Testis (tissue), 3 donors: ENCODE measurements around the gene MLLT6. TPM values are rescaled to one million over a fixed set of nuclear protein-coding genes. Genes with fewer than 3 reads are reported as not detected.

Experiments used
- DNase-seq: peaks from one replicate; pipeline ENCODE4 v3.0.0-alpha.2; 2019
- H3K27ac ChIP-seq, 2 donors: fragments of 200-600 bp; sonication (generic); one replicate each; pipeline ENCODE4 v1.5.1; 2019
- H3K27me3 ChIP-seq: fragments of 200-600 bp; sonication (generic); one replicate; pipeline ENCODE4 v1.5.1; 2019
- H3K36me3 ChIP-seq: fragments of 200-600 bp; sonication (generic); one replicate; pipeline ENCODE4 v1.5.1; 2017; ENCODE audit warnings: low read depth; ENCODE audit errors: missing control alignments
- H3K4me1 ChIP-seq: fragments of 200-600 bp; sonication (generic); one replicate; pipeline ENCODE4 v1.5.1; 2019
- H3K4me3 ChIP-seq, 2 donors: fragments of 200-600 bp; sonication (generic); one replicate each; pipeline ENCODE4 v1.5.1; 2017 to 2019
- H3K9me3 ChIP-seq: fragments of 200-600 bp; sonication (generic); one replicate; pipeline ENCODE4 v1.5.1; 2017
- CTCF ChIP-seq, 3 experiments: fragments of 450-650 bp in 2 of 3; fragments of 200-600 bp in 1 of 3; sonication (generic) in 1 of 3; IDR thresholded peaks; one replicate each; pipeline ENCODE4 v1.5.1; 2016 to 2019; ENCODE audit warnings: antibody characterized with exemption in 3 of 3, mild to moderate bottlenecking in 2 of 3, moderate library complexity in 1 of 3
- POLR2A ChIP-seq: fragments of 450-650 bp; IDR thresholded peaks from one replicate; pipeline ENCODE4 v1.6.1; 2017; ENCODE audit warnings: antibody characterized with exemption, mild to moderate bottlenecking, moderate library complexity
- WGBS, 2 donors: methylation state at CpG; one replicate each; pipeline ENCODE4 v1.1.5; 2018; 5-methylcytosine and 5-hydroxymethylcytosine counted together
- intact Hi-C: fragments of 100-400 bp; cut with DNase I; formaldehyde crosslinking; loops from one replicate; pipeline ENCODE4 v1.15.1; 2023; ENCODE audit warnings: low total_unique reads
- polyA plus RNA-seq: library from polyadenylated mRNA; stranded (reverse); fragments of 350-450 nt; fragmentation: Illumina TruSeq; extraction: RNeasy Lipid Tissue Mini Kit (QIAGEN cat#74804); gene quantifications from one replicate; pipeline ENCODE4 v1.2.3, GENCODE V29; 2014; ENCODE audit warnings: low read depth, low replicate concordance; ENCODE audit not compliant: insufficient read depth
- total RNA-seq, 2 donors: library from RNA; depleted of rRNA; stranded (reverse); fragments of >200 nt; gene quantifications; one replicate each; pipeline ENCODE4 v1.2.3, GENCODE V29; 2016

MLLT6 gene
- total and polyA plus RNA-seq, 3 donors from 2014 or later, result 86.9 to 176 (median 157) TPM

DNA sequence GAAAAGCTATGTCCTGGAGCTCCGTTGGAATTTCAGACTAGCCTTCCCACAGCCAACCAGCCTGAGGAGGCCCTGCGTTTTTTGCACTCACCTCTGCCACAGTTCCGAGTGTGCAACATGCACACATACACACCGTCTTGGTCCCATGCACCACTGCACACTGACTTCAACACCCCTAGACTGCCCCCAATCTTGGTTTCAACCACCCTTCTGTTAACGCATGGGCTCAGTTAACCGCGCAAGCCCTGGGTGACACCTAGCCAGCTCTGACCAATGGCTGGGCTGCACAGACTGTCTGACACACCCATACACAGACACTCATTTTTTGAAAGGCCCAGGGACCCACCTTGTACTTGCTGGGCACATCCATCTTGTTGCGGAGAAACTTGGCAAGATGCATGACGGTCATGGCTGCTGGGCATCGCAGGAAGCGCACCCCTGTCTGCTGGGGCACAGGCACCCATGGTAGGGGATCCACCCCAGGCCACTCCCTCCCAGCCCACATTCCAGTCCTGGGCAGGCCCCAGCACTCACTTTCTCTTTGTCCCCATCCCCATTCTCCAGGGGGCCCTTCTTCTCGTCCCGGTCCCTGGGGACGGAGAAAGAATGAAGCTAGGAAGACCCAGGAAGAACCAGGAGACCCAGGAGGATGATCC lies 33.1 kb downstream of the MLLT6 start:
- H3K4me3 ChIP-seq, result no peak overlapping the region
- peaks cover 55% of the 10 kb centered on the region for H3K4me1 ChIP-seq
- H3K27me3 ChIP-seq, result no peaks in the 10 kb centered on the region
- intact Hi-C loops, result no loop called here
- H3K9me3 ChIP-seq, result no peaks in the 10 kb centered on the region
- H3K36me3 ChIP-seq, result no peaks in the 10 kb centered on the region
- no peak for DNase-seq
- H3K27ac ChIP-seq, result no peak overlapping the region
- WGBS, 2 donors, result 91 to 97% methylated on average over 14 of the region's 14 CpGs
- TF ChIP-seq CTCF (IDR thresholded peaks at IDR 0.05), result no peak
- TF ChIP-seq POLR2A, result no peak

GRCh38 chr17:38738686-38739085 lies 33.6 kb downstream of the MLLT6 start:
- H3K27me3 ChIP-seq, result no peaks in the 10 kb centered on the region
- no peak overlapping the region for H3K4me3 ChIP-seq
- peaks cover 49% of the 10 kb centered on the region for H3K4me1 ChIP-seq
- no peaks in the 10 kb centered on the region for H3K9me3 ChIP-seq
- intact Hi-C loops, result no loop called here
- H3K36me3 ChIP-seq, result no peaks in the 10 kb centered on the region
- DNase-seq, result no peak
- no peak overlapping the region for H3K27ac ChIP-seq
- TF ChIP-seq CTCF (IDR thresholded peaks at IDR 0.05) (no peak), POLR2A (no peak)
- WGBS, 2 donors, result 93 to 95% methylated on average over 14 to 16 of the region's 16 CpGs

DNA sequence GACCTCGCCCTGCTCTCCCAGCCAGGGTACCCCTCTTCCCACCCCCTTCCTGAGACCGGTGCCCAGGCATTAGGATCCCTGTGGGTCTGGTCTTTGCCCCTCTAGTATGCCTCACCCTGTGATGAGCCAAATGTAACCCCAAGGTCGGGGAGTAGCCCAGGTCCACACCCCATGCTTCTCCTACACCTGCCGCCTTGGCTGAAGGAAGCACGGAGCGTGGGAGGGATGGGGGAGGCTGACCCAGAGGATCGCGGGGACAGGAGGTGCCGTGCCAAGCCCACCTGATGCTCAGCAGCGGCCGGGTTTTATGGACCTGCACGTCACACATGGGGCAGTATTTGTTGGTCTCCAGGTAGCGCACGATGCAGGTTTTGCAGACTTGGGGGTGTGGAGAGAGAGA lies 34.2 kb downstream of the MLLT6 start:
- H3K36me3 ChIP-seq, result no peaks in the 10 kb centered on the region
- intact Hi-C loops, result no loop called here
- DNase-seq, result no peak
- H3K9me3 ChIP-seq, result no peaks in the 10 kb centered on the region
- H3K4me3 ChIP-seq, result no peak overlapping the region
- TF ChIP-seq CTCF (IDR thresholded peaks at IDR 0.05) (no peak), POLR2A (no peak)
- H3K27ac ChIP-seq, result no peak overlapping the region
- H3K4me1 ChIP-seq, result peaks cover 44% of the 10 kb centered on the region
- H3K27me3 ChIP-seq, result no peaks in the 10 kb centered on the region
- WGBS, 2 donors, result 66 to 91% methylated on average over 10 to 14 of the region's 14 CpGs

GRCh38 chr17:38740044-38740443 lies 35.0 kb downstream of the MLLT6 start:
- TF ChIP-seq CTCF (IDR thresholded peaks at IDR 0.05) (no peak), POLR2A (no peak)
- H3K9me3 ChIP-seq, result no peaks in the 10 kb centered on the region
- no peaks in the 10 kb centered on the region for H3K36me3 ChIP-seq
- DNase-seq, result no peak
- no peaks in the 10 kb centered on the region for H3K27me3 ChIP-seq
- no peak overlapping the region for H3K27ac ChIP-seq
- intact Hi-C loops, result no loop called here
- H3K4me3 ChIP-seq, result no peak overlapping the region
- peaks cover 36% of the 10 kb centered on the region for H3K4me1 ChIP-seq
- 92 to 93% methylated on average over 9 to 19 of the region's 19 CpGs for WGBS, 2 donors

GRCh38 chr17:38740806-38741205 lies 35.7 kb downstream of the MLLT6 start:
- H3K4me3 ChIP-seq, result no peak overlapping the region
- no peak for TF ChIP-seq POLR2A
- no peak for TF ChIP-seq CTCF (IDR thresholded peaks at IDR 0.05)
- no peak for DNase-seq
- H3K27ac ChIP-seq, result no peak overlapping the region
- no peaks in the 10 kb centered on the region for H3K9me3 ChIP-seq
- no peaks in the 10 kb centered on the region for H3K36me3 ChIP-seq
- WGBS, 2 donors, result 65 to 70% methylated on average over 4 of the region's 4 CpGs
- no peaks in the 10 kb centered on the region for H3K27me3 ChIP-seq
- intact Hi-C loops, result no loop called here
- H3K4me1 ChIP-seq, result peaks cover 35% of the 10 kb centered on the region
